Iris pigment epithelial cell (primary cell): ENCODE data around the gene SLC4A2.

Source experiments
- DNase-seq: peaks from one replicate; pipeline ENCODE4 v3.0.0-alpha.2; 2011; ENCODE audit warnings: low read depth

The SLC4A2 gene

GRCh38 chr7:151081170-151082101, 22.0 kb downstream of the SLC4A2 start:
- no peak for DNase-seq

- no peak for DNase-seq
Measured at GRCh38 chr7:151082141-151083070, 23.0 kb downstream of the SLC4A2 start.

DNA sequence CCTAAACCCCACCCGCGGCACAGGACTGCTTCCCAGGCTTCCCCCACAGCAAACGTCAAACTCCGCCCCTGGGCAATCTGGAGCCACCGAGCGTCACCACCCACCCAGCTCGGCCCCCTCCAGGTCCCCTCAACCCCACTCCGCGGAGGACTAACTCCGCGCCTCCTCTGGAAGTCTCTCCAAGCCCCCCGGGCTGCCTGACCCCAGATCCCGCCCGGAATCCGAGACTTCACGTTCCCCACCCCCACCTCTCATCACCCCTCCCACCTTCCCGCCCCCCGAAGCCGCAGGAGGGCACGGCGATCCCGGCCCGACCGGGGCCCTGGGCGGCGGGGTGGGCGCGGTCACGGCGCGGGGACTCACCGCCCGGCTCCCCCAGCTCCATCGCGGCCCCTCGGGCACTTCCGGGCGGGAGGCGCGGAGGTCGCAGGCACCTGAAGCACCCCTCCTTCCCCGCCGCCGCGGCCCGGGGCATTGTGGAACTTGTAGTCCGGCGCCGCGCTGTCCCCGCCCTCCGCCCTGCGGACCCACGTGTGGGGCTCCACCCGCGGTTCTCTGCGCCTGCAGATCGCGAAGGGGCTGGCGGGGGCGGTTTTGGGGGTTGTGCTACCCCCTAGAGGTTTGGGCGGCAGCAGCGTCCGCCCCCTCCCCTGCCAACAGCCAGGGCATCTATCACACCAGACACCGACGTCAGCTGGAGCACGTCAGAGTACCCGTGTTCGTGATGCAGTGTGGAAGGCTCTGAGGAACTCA, 23.9 kb downstream of the SLC4A2 start, which contains the start of gene TMUB1:
Gene TMUB1, minus strand, starts transcription at position 423 of the 753 bp plus-strand sequence. CDS start 930 bp downstream, outside the sequence.
- no peak for DNase-seq

GRCh38 chr7:151083824-151084160, 24.4 kb downstream of the SLC4A2 start:
- DNase-seq: no peak

DNA sequence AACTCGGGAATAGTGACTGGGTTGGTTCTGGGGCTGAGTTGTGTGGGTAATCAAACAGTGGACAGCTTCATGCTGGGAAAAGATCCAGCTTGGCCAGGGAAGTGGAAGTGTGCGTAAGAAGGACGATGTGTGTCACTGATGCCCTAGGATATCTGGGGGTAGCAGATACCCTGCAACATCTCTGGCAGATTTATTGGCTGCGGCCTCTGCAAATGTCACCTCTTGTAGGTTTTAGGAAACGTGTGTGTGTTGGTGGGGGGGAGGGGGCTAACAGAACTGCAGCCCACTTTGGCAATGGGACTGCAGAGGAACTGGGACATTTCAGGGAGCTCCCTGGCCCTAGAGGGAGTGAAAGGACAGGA, 25.9 kb downstream of the SLC4A2 start:
- DNase-seq: no peak

DNA sequence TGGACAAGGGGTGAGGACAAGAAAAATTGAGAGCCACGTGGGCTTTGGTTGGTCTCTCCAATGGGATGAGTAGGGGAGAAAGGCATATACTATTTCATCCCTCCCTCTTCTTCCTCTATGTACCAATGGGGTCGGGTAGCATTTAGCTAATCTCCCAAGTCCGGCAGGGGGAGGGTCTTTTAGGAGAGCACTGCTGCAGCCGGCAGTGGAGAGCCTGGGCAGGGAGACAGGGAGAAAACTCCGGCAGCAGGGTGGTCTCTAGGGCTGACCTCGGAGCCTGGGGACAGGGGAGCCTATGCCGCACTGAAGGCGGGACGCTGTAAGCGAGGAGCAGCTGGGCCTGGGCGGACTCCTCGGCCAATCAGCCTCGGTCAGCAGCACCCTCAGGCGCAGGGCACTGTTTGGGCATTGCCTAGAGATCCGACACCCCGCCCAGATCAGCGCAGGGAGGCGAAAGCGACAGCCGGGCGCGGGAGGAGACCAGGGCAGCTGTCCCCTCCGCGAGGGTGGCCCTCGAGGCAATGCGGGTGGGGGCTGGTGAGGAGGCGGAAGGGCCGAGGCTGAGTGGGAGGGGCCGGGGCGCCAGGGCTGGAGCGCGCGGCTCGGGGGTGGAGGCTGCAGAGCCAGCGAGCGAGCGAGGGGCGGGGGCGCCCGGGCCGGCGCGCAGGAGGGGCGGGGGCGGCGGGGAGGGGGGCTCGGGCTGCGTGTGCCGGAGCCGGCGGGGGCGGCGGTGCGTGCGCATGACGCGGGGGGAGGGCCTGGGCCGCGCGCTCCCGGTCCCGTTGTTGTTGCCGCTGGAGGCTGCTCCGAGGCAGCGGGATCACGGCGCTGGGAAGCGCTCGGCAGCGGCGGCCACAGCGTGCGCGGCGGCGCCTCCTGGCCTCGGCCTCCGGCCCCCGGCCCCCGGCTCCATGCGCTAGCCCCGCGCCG, 26.6 kb downstream of the SLC4A2 start, which contains the start of gene AGAP3:
Gene AGAP3, plus strand, starts transcription at position 785 of the 930 bp plus-strand sequence. CDS start 267 bp downstream, outside the sequence.
- DNase-seq: peak; percentile 76

DNA sequence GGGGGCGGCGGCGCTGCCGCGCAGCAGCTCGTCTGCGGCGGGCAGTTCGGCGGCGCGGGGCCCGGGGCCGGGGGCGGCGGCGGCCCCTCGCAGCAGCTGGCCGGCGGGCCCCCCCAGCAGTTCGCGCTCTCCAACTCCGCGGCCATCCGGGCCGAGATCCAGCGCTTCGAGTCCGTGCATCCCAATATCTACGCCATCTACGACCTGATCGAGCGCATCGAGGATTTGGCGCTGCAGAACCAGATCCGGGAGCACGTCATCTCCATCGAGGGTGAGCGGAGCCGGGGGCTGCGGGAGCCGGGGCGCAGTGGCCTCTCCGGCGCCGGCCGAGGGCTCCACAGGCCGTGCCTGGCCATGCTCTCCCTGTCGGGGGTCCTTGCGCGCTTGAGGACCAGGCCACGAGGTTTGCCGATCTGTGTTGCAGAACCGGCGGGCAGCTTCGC, 27.4 kb downstream of the SLC4A2 start:
- DNase-seq: peak; percentile 57

DNA sequence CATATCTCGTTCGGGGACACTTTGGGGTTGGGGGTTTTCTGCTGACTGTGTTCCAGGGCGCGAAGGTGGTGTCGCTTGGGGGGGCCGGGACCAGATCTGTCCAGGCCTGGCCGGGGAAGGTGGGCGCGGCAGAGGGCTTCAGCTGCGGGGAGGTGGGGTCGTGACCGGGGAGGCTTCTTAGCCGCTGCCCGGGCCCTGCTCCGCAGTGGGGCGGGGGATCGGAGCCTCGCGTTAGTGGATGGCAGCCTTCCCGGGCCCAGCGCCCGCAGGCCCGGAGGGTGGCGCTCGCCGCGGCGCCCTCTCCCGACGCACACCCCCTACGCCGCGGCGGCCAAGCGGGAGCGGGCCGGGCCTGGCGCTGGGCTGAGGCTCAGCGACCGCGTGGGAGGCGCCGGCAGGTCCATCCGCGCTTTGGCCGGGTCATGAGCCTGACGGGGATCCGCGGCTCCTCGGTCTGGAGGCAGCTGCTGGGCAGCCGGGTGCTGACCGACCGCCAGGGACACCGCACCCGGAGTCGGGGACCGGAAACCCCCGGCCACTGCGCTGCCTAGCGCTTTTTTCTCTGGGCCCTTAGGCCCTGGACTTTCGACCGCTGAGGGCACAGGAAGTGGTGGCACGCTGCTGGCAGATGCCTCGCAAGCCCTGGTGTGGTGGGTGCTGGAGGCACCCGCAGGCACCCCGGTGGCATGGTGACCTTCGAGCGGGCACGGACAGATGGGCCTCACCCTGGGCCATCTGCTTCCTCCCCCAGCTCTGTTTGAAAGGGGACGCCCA, 28.0 kb downstream of the SLC4A2 start:
- peak; percentile 65 for DNase-seq

GRCh38 chr7:151088019-151088855, 28.8 kb downstream of the SLC4A2 start:
- peak; percentile 32 for DNase-seq

DNA sequence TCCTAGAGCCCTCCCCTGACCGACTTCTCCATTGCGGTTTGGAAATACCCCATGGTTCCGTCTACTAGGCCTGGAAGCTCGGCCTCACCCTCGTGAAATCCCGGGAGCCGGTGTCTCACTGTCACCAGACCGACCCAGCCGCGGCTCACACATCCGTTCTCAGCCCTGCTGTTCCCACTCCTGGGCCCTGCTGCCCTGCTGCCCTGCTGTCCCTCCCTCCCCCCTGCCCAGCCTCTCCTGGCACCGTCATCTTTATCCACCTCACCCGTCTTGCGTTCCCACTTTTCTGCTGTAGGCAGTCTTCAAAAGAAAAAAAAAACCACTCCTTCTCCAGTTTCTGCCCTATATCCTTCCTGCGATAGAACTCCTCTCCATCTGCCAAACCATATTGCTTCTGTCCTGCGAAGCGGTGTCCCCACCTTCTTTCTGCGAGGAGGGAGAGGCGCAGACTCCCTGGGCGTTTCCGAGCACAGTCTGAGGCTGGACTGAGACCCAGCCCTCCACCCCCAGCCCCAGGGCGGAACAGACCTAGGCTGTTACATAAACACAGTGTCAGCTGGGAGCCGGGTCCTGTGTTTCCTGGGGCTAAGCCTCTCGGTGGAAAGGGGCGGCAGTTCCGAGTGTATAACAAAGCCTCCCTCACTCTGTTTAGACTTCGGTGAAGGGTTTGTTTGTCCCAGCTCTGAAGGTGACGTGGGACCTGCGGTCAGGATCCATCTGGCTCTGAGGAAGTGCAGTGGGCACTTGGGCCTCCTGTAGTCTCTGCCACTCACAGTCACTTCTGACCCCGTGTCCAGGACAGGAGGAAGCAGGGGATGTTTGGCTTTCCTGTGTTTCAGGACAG, 29.7 kb downstream of the SLC4A2 start:
- DNase-seq: peak; percentile 77

DNA sequence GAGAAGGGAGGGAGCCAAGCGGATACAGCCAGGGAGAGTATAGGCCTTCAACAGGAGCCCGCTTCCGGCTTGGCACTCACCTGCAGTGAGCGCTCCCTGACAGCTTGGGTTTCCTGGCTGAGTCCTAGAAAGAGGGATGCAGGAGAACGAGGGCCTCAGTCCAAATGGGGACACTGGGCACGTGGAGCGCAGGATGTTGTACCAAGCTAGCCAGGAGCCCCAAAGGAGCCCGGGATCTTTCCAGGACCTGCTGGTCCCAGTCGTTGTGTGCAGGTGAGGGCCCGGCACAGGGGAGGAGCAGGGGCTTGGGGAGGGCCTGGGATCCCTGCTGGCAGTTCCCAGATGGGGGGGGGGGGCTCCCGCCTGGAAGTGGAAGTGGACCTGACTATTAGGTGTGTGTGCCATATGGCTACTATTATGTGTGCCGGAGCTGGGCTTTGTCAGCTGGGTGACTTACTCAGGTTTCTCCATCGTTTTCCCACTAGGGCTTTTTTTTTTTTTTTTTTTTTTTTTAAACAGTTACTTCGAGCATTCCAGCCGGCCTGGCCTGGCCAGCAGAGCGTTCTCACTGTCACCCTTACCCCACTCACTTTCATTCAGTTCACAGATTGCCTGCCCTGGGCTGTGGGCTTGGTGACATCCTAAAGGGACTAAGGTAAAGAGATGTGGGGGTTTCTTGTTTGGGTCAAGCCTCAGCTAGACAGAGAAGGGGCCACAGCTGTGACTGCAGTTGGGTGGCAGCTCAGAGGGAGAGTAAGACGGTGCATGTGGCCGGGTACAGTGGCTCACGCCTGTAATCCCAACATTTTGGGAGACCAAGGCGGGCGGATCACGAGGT, 30.7 kb downstream of the SLC4A2 start:
- DNase-seq: peak; percentile 18

DNA sequence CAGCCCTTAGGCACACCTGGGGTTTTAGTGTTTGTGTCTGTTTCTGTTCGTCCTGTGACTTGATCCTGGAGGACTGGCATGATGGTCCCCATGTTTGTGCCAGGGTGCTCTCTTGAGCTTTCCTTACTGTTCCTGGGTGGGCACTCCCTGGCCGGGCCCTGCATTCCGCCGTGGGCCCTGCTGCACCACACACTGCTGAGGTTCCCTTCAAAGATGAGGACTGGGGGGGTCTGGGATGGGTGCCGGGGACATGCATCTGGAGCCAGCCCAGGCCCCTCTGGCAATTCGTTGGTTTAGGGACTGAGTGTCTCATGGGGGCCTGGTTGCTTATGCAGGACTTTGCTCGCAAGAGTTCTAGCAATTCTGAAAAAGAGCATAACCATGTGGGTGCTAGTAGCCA, 31.6 kb downstream of the SLC4A2 start:
- DNase-seq: no peak

- DNase-seq: no peak
Measured at GRCh38 chr7:151091431-151091830, 32.0 kb downstream of the SLC4A2 start.

DNA sequence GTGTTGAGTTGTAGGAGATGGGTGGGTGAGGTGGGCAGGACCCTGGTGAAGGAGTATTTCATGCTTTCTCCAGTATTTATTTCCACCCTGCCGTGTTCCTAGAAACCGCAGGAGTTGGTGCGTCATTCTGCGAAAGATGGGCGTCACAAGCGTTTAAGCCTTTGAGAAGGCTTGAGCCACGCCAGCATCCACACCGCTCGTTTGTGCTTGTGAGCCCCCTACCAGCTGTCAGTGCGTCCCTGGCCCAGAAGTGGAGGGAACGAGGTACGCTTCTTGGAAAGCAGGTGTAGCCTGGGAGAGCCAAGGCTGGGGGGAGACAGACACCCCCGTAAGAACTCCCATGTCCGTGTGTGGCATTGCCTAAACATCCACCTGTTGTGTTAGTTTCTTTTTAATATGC, 32.6 kb downstream of the SLC4A2 start:
- DNase-seq: no peak

- DNase-seq: no peak
Measured at GRCh38 chr7:151093748-151094147, 34.4 kb downstream of the SLC4A2 start.

DNA sequence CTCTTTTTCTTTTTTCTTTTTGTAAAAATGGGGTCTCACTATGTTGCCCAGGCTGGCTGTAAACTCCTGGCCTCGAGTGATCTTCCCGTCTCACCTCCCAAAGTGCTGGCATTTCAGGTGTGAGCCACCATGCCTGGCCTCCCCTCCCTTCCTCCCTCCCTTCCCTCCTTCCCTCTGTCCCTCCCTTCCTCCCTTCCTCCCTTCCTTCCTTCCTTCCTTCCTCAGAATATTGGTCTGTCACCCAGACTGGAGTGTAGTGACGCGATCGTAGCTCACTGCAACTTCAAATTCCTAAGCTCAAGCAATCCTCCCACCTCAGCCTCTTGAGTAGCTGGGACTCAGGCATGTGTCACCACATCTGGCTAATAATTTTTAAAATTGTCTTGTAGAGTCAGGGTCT, 35.3 kb downstream of the SLC4A2 start:
- DNase-seq: no peak

DNA sequence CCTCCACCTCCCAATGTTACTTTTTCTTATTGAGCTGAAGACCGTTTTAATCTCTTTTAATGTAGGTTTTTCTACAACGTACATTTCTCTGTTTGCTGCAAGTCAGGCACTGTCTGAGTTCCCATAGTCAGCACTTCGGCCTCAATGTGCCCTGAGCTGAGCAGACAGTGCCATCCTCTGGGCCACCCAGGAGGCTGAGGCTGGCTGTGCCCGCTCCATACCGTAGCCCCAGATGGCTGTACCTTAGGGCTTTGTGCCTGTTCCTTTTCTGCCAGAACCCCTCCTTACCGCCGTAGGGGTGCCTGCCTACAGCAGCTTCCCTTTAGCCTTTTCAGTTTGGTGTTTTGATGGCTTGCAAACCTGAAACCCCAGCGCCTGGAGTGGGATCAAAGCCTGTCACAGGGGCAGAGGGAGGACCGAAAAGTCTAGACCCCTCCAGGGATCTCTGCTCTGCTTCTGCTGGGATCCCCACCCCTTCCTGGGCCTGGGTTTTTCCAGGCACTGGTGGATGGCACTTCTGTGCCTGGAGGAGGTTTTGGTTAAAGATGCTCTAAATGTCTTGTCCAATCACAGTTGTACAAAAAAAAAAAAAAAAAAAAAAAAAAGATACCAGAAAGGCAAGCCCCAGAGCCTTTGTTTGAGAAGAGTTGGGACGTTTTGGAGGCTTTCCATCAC, 35.9 kb downstream of the SLC4A2 start:
- DNase-seq: no peak
